Dermis blood vessel endothelial cell (primary cell): Measurements from ENCODE around the gene PPIF. TPM values are rescaled to one million over a fixed set of nuclear protein-coding genes. Genes with fewer than 3 reads are reported as not detected.

Source experiments
- DNase-seq: peaks from one replicate; pipeline ENCODE4 v3.0.0; 2010
- total RNA-seq: library from RNA; depleted of rRNA; stranded (reverse); fragments of >200 nt; gene quantifications from 2 replicates; pipeline ENCODE4 v1.2.3, GENCODE V29; 2014

PPIF gene
- total RNA-seq, 1 donor from 2014 or later = 14.5 TPM

GRCh38 chr10:79403441-79404230, 56.4 kb downstream of the PPIF start:
- DNase-seq = peak; percentile 44

- no peak for DNase-seq
Observed at GRCh38 chr10:79404231-79404609, 57.0 kb downstream of the PPIF start.

DNA sequence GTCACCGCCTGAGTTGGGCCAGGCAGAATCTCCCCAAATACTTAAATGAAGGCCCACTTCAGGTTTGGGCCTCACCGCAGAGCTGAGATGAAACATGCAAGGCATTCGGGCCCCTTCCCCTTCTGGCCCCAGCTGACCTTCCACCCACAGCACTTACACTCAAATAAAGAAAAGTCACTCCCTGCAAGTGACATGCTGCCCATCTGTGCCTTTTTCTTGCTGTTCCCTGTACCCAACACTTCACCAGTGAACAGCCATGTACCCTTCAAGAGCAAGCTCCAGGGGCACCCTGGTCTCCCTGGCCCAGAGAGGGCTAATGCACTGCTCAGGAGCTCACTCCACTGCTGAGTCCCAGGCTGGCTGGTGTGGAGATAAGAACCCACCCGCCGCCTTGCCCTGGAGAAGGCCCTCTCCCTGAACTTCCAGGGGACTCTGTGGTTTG, 57.4 kb downstream of the PPIF start:
- no peak for DNase-seq

Other genes with a start within 250 kb of the PPIF start
- 7.3 and 9.8 TPM in 2 replicates for gene ZCCHC24, start 98.2 kb downstream of the PPIF start, total RNA-seq
- 0.51 TPM in 2 replicates for gene EIF5AL1, start 165.1 kb downstream of the PPIF start, total RNA-seq
- gene SFTPA2, start 212.9 kb downstream of the PPIF start, total RNA-seq = under 0.01 TPM in 1 of 2 replicates, not detected in the other